Progenitor cell of endocrine pancreas (in vitro differentiated cells): ENCODE data around the gene UPP2. TPM values are rescaled to one million over a fixed set of nuclear protein-coding genes. Genes with fewer than 3 reads are reported as not detected.

ENCODE experiments used
- DNase-seq: peaks from one replicate; pipeline ENCODE4 v3.0.0; 2021; ENCODE audit warnings: low spot score; ENCODE audit not compliant: unreplicated experiment
- H3K27ac Mint-ChIP-seq: 2 replicates; pipeline ENCODE4 v1.8.0; 2021; ENCODE audit warnings: mild to moderate bottlenecking, moderate library complexity, mixed read lengths
- H3K27me3 Mint-ChIP-seq: 2 replicates; pipeline ENCODE4 v1.8.0; 2021; ENCODE audit warnings: mixed read lengths
- H3K36me3 Mint-ChIP-seq: 2 replicates; pipeline ENCODE4 v1.8.0; 2022; ENCODE audit warnings: mixed read lengths; ENCODE audit not compliant: insufficient read depth
- H3K4me1 Mint-ChIP-seq: 2 replicates; pipeline ENCODE4 v1.8.0; 2021; ENCODE audit warnings: low read depth, mixed read lengths
- H3K4me3 Mint-ChIP-seq: 2 replicates; pipeline ENCODE4 v1.8.0; 2021; ENCODE audit warnings: low read depth, mild to moderate bottlenecking, moderate library complexity, mixed read lengths
- H3K9me3 Mint-ChIP-seq: 2 replicates; pipeline ENCODE4 v1.8.0; 2021; ENCODE audit warnings: low read depth, mixed read lengths
- total RNA-seq: library from RNA; stranded (reverse); gene quantifications from 2 replicates; pipeline ENCODE4 v1.2.1, GENCODE V29; 2021
- TF ChIP-seq, protein P1 (sequence below): fragments of 200-600 bp; sonication (generic); IDR thresholded peaks from one replicate; pipeline ENCODE4 v1.5.0; 2021; ENCODE audit warnings: antibody characterized with exemption, mild to moderate bottlenecking; ENCODE audit not compliant: unreplicated experiment

UPP2 gene
- total RNA-seq, 1 donor from 2014 or later, result not detected

DNA sequence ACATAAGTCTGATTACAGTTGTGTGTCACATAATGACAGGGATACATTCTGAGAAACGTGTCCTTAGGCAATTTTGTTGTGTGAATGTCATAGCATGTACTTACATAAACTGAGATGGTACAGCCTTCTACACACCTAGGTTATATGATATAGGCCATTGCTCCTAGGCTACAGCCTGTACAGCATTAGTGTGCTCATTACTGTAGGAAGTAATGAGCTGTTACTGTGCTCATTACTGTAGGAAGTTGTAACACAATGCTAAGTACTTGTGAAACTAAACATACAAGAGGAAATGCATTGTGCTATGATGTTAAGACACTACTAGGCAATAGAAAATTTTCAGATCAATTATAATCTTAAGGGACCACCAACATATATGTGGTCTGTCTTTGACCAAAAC is 72.8 kb downstream of the UPP2 start:
- Mint-ChIP-seq H3K4me1 (no peaks in the 10 kb centered on the region), H3K4me3 (no peak overlapping the region), H3K27me3 (no peaks in the 10 kb centered on the region), H3K9me3 (no peaks in the 10 kb centered on the region), H3K36me3 (no peaks in the 10 kb centered on the region), H3K27ac (no peak overlapping the region)
- no peak for DNase-seq
- TF ChIP-seq, protein P1, sequence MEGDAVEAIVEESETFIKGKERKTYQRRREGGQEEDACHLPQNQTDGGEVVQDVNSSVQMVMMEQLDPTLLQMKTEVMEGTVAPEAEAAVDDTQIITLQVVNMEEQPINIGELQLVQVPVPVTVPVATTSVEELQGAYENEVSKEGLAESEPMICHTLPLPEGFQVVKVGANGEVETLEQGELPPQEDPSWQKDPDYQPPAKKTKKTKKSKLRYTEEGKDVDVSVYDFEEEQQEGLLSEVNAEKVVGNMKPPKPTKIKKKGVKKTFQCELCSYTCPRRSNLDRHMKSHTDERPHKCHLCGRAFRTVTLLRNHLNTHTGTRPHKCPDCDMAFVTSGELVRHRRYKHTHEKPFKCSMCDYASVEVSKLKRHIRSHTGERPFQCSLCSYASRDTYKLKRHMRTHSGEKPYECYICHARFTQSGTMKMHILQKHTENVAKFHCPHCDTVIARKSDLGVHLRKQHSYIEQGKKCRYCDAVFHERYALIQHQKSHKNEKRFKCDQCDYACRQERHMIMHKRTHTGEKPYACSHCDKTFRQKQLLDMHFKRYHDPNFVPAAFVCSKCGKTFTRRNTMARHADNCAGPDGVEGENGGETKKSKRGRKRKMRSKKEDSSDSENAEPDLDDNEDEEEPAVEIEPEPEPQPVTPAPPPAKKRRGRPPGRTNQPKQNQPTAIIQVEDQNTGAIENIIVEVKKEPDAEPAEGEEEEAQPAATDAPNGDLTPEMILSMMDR, result no peak

DNA sequence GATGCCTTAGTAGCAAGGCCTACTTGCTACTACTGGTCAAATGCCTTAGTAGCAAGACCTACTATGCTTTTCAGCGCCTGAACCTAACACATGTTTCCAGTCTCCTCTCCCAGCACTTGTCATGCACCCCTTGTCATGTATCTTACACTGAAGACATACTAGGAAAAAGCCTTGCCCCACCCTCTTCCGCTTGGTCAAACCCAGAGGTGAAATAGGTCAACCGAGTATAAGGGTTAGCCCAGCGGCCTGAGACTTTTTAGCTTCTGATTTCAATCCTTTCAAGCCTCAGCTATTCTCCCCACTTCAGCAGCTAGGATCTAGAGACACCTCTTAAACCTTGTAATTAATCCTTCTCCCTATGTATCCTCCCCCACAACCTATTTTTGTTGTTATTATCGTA is 73.3 kb downstream of the UPP2 start:
- no peak overlapping the region for H3K27ac Mint-ChIP-seq
- no peaks in the 10 kb centered on the region for H3K36me3 Mint-ChIP-seq

DNA sequence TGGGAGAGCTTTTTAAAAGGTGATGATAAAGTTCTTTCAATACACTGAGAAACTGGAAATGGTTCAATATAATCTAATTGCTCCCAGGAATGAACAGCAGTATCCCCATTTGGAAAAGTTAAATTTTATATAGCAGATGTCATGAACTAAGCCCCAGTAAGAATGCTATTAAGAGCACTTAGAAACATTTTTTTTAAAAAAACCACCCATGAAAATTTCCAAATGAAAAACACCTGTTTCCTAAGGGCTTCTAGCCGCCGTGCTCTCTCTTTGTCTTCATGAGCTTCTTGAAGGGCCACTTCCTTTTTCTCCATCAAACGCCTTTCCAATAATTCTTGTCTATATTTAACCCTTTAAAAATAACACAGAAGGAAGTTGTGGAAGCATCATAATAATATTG is 77.0 kb downstream of the UPP2 start:
- no peaks in the 10 kb centered on the region for H3K27me3 Mint-ChIP-seq
- H3K36me3 Mint-ChIP-seq, result no peaks in the 10 kb centered on the region
- no peaks in the 10 kb centered on the region for H3K9me3 Mint-ChIP-seq
- H3K27ac Mint-ChIP-seq, result no peak overlapping the region
- TF ChIP-seq, protein P1, result no peak
- no peak for DNase-seq
- no peak overlapping the region for H3K4me3 Mint-ChIP-seq
- H3K4me1 Mint-ChIP-seq, result peaks cover 4% of the 10 kb centered on the region

More for the DNA sequence above, 73.3 kb downstream of the UPP2 start:
- H3K9me3 Mint-ChIP-seq, result no peaks in the 10 kb centered on the region
- DNase-seq, result no peak
- no peaks in the 10 kb centered on the region for H3K4me1 Mint-ChIP-seq
- H3K27me3 Mint-ChIP-seq, result no peaks in the 10 kb centered on the region
- H3K4me3 Mint-ChIP-seq, result no peak overlapping the region
- TF ChIP-seq, protein P1, result no peak

DNA sequence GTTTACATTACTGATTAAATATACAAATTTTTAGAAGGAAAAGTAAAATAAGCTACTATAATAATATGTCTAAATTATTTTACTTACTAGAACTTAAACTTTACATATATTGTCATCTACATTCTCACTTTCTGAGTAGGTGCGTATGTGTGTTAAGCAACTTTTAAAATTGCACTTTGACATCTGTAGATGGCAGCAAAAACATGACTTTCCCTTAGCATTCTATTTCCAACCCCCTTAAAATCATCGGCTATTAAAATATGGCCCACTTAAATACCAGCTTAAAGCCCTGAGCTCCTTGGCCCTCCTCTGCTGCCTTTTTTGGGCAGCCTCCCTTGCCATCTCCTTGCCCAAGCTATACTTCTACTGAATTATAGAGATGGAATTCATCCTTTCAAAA is 78.0 kb downstream of the UPP2 start:
- no peaks in the 10 kb centered on the region for H3K36me3 Mint-ChIP-seq
- peaks cover 7% of the 10 kb centered on the region for H3K4me1 Mint-ChIP-seq
- no peak overlapping the region for H3K27ac Mint-ChIP-seq
- TF ChIP-seq, protein P1, result peak; percentile 42
- no peak overlapping the region for H3K4me3 Mint-ChIP-seq
- H3K9me3 Mint-ChIP-seq, result no peaks in the 10 kb centered on the region
- no peaks in the 10 kb centered on the region for H3K27me3 Mint-ChIP-seq
- DNase-seq, result no peak

DNA sequence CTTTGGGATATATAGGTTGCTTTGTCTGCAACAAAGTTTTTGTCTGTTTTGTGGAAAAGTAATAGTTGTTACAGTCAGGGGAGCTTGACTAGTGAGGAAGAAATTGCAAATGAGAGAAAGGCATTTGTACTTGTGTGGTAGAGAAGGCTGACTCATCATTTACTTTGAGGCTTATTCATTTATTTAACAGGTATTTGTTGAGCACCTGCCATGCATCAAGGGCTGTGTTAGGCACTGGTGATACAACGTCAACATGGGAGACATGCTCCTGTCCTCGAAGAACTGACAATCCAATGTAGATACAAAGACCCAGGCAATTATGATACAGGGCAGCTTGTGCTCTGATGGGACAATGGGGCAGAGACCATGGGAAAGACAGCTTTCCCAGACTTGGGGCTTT is 79.5 kb downstream of the UPP2 start:
- TF ChIP-seq, protein P1, result no peak
- H3K4me1 Mint-ChIP-seq, result peaks cover 14% of the 10 kb centered on the region
- no peak overlapping the region for H3K4me3 Mint-ChIP-seq
- DNase-seq, result no peak
- no peaks in the 10 kb centered on the region for H3K9me3 Mint-ChIP-seq
- no peaks in the 10 kb centered on the region for H3K36me3 Mint-ChIP-seq
- no peak overlapping the region for H3K27ac Mint-ChIP-seq
- H3K27me3 Mint-ChIP-seq, result no peaks in the 10 kb centered on the region
